A673 (cell line): ENCODE results near the gene SFRP5. TPM values are rescaled to one million over a fixed set of nuclear protein-coding genes. Genes with fewer than 3 reads are reported as not detected.

Experiments used
- BruUV-seq: library from RNA; stranded (reverse); fragments of 400-500 nt; replicated peaks from 2 replicates; lab custom pipeline; 2021; lab: Mats Ljungman, UMichigan
- CTCF ChIA-PET: fragments of 300-600 bp; sonication (Branson Sonifier 250); formaldehyde crosslinking; loops from one replicate; lab custom pipeline; 2022; ENCODE audit warnings: antibody characterized with exemption; lab: Charles Lee
- POLR2A ChIA-PET: fragments of 300-600 bp; sonication (Branson Sonifier 250); formaldehyde crosslinking; loops from one replicate; lab custom pipeline; 2022; ENCODE audit warnings: antibody characterized with exemption; ENCODE audit not compliant: low non-redundant PET; lab: Charles Lee
- DNase-seq: peaks from one replicate; pipeline ENCODE4 v3.0.0-alpha.2; 2015; ENCODE audit warnings: low spot score
- H3K27ac ChIP-seq: fragments of 200-600 bp; sonication (generic); 2 replicates; pipeline ENCODE4 v1.5.1; 2016; ENCODE audit warnings: mixed run types, low read depth, mild to moderate bottlenecking, mixed read lengths, antibody characterized with exemption, low read length; ENCODE audit not compliant: poor library complexity, severe bottlenecking
- H3K27me3 ChIP-seq: fragments of 200-600 bp; sonication (generic); replicated peaks from 2 replicates; pipeline ENCODE4 v1.6.1; 2017; ENCODE audit warnings: mixed run types, low read depth, mild to moderate bottlenecking, mixed read lengths, antibody characterized with exemption, low read length; ENCODE audit not compliant: insufficient read depth, poor library complexity
- H3K36me3 ChIP-seq: fragments of 200-600 bp; sonication (generic); 2 replicates; pipeline ENCODE4 v1.6.1; 2016; ENCODE audit warnings: mixed run types, mild to moderate bottlenecking, mixed read lengths, antibody characterized with exemption, low read length; ENCODE audit not compliant: insufficient read depth, poor library complexity, severe bottlenecking
- H3K4me1 ChIP-seq: fragments of 200-600 bp; sonication (generic); 2 replicates; pipeline ENCODE4 v1.6.1; 2017; ENCODE audit warnings: mixed run types, mild to moderate bottlenecking, mixed read lengths, antibody characterized with exemption, low read length; ENCODE audit not compliant: insufficient read depth, poor library complexity, severe bottlenecking
- H3K4me3 ChIP-seq: fragments of 200-600 bp; sonication (generic); 2 replicates; pipeline ENCODE4 v1.5.1; 2016; ENCODE audit warnings: low read depth, mixed run types, mild to moderate bottlenecking, mixed read lengths, low read length; ENCODE audit not compliant: poor library complexity, severe bottlenecking
- H3K9me3 ChIP-seq: fragments of 200-600 bp; sonication (generic); 2 replicates; pipeline ENCODE4 v1.6.1; 2016; ENCODE audit warnings: mixed run types, low read depth, mild to moderate bottlenecking, mixed read lengths, antibody characterized with exemption, low read length; ENCODE audit not compliant: poor library complexity, severe bottlenecking
- CTCF ChIP-seq: fragments of 300-800, 200-600 bp; sonication (generic); conservative IDR thresholded peaks from 2 replicates; pipeline ENCODE4 v1.5.1; 2017; ENCODE audit warnings: low read depth, mild to moderate bottlenecking, antibody characterized with exemption, low read length, moderate library complexity, mixed read lengths
- EZH2 ChIP-seq: fragments of 200-600 bp; sonication (generic); IDR thresholded peaks from 2 replicates; pipeline ENCODE4 v1.6.1; 2017; ENCODE audit warnings: borderline replicate concordance, low read depth, mild to moderate bottlenecking, mixed read lengths, antibody characterized with exemption, low read length; ENCODE audit not compliant: poor library complexity, severe bottlenecking
- intact Hi-C: fragments of 100-400 bp; cut with micrococcal nuclease; formaldehyde crosslinking; loops from one replicate; pipeline ENCODE4 v1.10.0; 2022; ENCODE audit not compliant: unreplicated experiment
- total RNA-seq: library from RNA; stranded (reverse); gene quantifications from 2 replicates; pipeline ENCODE4 v1.2.3, GENCODE V29; 2021

Gene SFRP5
- total RNA-seq, 1 experiment from 2014 or later: not detected

- intact Hi-C loops: no loop called here
- H3K36me3 ChIP-seq: peaks cover 19% of the 10 kb centered on the region
- no peak for TF ChIP-seq CTCF
- TF ChIP-seq EZH2: no peak
- no peaks in the 10 kb centered on the region for H3K27me3 ChIP-seq
- ChIA-PET CTCF (no interaction called here), POLR2A (no interaction called here)
- H3K27ac ChIP-seq: no peak overlapping the region
- no peak overlapping the region for H3K4me3 ChIP-seq
- DNase-seq: no peak
- no peaks in the 10 kb centered on the region for H3K4me1 ChIP-seq
- no TSS peak for BruUV-seq
- no peaks in the 10 kb centered on the region for H3K9me3 ChIP-seq
Observed at GRCh38 chr10:97754726-97755125, 17.1 kb downstream of the SFRP5 start.

- Histone ChIP-seq H3K4me3 (no peak overlapping the region), H3K27ac (no peak overlapping the region), H3K27me3 (no peaks in the 10 kb centered on the region), H3K36me3 (peaks cover 27% of the 10 kb centered on the region), H3K4me1 (no peaks in the 10 kb centered on the region), H3K9me3 (no peaks in the 10 kb centered on the region)
- BruUV-seq: no TSS peak
- intact Hi-C loops: no loop called here
- POLR2A ChIA-PET: no interaction called here
- DNase-seq: no peak
- no peak for TF ChIP-seq EZH2
- TF ChIP-seq CTCF: no peak
- CTCF ChIA-PET: no interaction called here
Observed at GRCh38 chr10:97752956-97753355, 18.8 kb downstream of the SFRP5 start.

- Histone ChIP-seq H3K27me3 (no peaks in the 10 kb centered on the region), H3K4me3 (no peak overlapping the region), H3K4me1 (no peaks in the 10 kb centered on the region), H3K9me3 (no peaks in the 10 kb centered on the region), H3K36me3 (peaks cover 37% of the 10 kb centered on the region), H3K27ac (no peak overlapping the region)
- BruUV-seq: no TSS peak
- no peak for TF ChIP-seq EZH2
- no peak for DNase-seq
- CTCF ChIA-PET: no interaction called here
- intact Hi-C loops: no loop called here
- POLR2A ChIA-PET: no interaction called here
Observed at GRCh38 chr10:97748116-97748515, 23.7 kb downstream of the SFRP5 start.

GRCh38 chr10:97747573-97747972, 24.2 kb downstream of the SFRP5 start:
- TF ChIP-seq EZH2 (no peak), CTCF (no peak)

More at GRCh38 chr10:97747573-97747972, 24.2 kb downstream of the SFRP5 start:
- CTCF ChIA-PET: no interaction called here
- POLR2A ChIA-PET: no interaction called here
- intact Hi-C loops: no loop called here
- no TSS peak for BruUV-seq
- Histone ChIP-seq H3K27ac (no peak overlapping the region), H3K4me1 (no peaks in the 10 kb centered on the region), H3K27me3 (no peaks in the 10 kb centered on the region), H3K9me3 (no peaks in the 10 kb centered on the region), H3K4me3 (no peak overlapping the region), H3K36me3 (peaks cover 39% of the 10 kb centered on the region)
- DNase-seq: no peak
